ENCODE measurements around the gene SPTBN4. TPM values are rescaled to one million over a fixed set of nuclear protein-coding genes. Genes with fewer than 3 reads are reported as not detected.

Gene SPTBN4
- total RNA-seq, 1 experiment from 2014 or later, result 1.9 TPM

DNA sequence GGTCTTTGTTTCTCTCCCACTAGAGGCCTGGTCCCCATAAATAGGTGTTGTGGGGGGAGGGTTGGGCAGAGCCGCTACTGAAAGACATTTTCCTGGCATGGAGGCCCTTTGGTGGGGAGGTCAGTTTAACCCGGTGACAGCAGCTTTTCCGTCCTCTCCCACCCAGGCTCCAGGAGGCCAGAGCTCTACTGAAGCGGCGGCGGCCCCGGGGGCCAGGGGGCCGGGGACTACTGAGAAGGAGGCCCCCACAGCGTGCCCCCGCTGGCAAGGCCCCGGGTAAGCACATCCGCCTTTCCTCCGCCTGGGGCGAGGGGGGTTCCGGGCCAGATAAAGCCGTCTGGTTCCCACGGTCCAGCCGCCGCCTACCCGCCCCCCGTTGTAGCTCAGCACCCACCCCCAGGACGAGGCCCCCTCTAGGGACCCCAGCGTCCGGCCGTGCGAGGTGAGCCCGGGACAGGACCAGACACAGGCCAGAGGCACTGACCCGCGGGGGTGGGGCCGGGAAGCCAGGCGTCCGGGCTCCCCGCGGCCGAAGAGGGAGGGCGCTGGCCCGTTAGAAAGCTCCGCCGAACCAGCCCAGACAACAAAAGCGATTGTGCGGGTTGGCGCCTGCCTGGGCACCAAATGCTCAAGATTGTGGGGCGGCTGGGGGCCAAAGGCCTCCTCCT is 133.2 kb downstream of the SPTBN4 start:
- DNase-seq (no peak), ATAC-seq (no peak)
- TF ChIP-seq EZH2 (IDR thresholded peaks at IDR 0.05; ENCODE audit: low read length, unreplicated experiment) (no peak), EZH2phosphoT487 (IDR thresholded peaks at IDR 0.05; ENCODE audit: borderline replicate concordance, low read length) (no peak)
- TF ChIP-seq, protein P1, sequence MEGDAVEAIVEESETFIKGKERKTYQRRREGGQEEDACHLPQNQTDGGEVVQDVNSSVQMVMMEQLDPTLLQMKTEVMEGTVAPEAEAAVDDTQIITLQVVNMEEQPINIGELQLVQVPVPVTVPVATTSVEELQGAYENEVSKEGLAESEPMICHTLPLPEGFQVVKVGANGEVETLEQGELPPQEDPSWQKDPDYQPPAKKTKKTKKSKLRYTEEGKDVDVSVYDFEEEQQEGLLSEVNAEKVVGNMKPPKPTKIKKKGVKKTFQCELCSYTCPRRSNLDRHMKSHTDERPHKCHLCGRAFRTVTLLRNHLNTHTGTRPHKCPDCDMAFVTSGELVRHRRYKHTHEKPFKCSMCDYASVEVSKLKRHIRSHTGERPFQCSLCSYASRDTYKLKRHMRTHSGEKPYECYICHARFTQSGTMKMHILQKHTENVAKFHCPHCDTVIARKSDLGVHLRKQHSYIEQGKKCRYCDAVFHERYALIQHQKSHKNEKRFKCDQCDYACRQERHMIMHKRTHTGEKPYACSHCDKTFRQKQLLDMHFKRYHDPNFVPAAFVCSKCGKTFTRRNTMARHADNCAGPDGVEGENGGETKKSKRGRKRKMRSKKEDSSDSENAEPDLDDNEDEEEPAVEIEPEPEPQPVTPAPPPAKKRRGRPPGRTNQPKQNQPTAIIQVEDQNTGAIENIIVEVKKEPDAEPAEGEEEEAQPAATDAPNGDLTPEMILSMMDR (conservative IDR thresholded peaks at IDR 0.05; ENCODE audit: low read depth, low read length), result no peak
- BruUV-seq (replicated peaks), result no TSS peak
- POLR2A ChIA-PET (ENCODE audit: unreplicated experiment), result interaction anchor here (0.6 kb wide), 1 partner anchor 150 kb away, joined by 5 read pairs; no protein-coding TSS in a partner anchor
- Histone ChIP-seq H3K4me2 (ENCODE audit: low read length) (peak overlapping the region; percentile 93; the same call in 1 of the 2 replicates), H3K9ac (ENCODE audit: low read length) (no peak overlapping the region), H3K4me1 (ENCODE audit: insufficient read depth, low read length) (peaks cover 40% of the 10 kb centered on the region), H3K9me3 (ENCODE audit: low read length) (no peaks in the 10 kb centered on the region), H3K4me3 (ENCODE audit: low read length) (no peak overlapping the region), H3K9me2 (replicated peaks; ENCODE audit: low read length) (no peaks in the 10 kb centered on the region), H4K20me1 (ENCODE audit: low read length) (no peaks in the 10 kb centered on the region), H3K79me2 (ENCODE audit: low read length) (no peaks in the 10 kb centered on the region), H3K27me3 (ENCODE audit: low read length) (no peaks in the 10 kb centered on the region), H3K36me3 (ENCODE audit: low read depth, low read length) (peaks cover 2% of the 10 kb centered on the region; the same call in 1 of the 2 replicates), H3F3A (ENCODE audit: low read length, unreplicated experiment) (no peaks in the 10 kb centered on the region), H3K27ac (ENCODE audit: low read length) (no peak overlapping the region), H2AFZ (ENCODE audit: low read length) (no peak overlapping the region)
- intact Hi-C loops (cut with micrococcal nuclease), result loop anchor here (2.0 kb wide), 1 partner anchor 135 kb away; the partner anchor contains the start of gene BLVRB
- CTCF ChIA-PET, result interaction anchor here (1.1 kb wide), 1 partner anchor 136 kb away, joined by 4 read pairs; no protein-coding TSS in a partner anchor

DNA sequence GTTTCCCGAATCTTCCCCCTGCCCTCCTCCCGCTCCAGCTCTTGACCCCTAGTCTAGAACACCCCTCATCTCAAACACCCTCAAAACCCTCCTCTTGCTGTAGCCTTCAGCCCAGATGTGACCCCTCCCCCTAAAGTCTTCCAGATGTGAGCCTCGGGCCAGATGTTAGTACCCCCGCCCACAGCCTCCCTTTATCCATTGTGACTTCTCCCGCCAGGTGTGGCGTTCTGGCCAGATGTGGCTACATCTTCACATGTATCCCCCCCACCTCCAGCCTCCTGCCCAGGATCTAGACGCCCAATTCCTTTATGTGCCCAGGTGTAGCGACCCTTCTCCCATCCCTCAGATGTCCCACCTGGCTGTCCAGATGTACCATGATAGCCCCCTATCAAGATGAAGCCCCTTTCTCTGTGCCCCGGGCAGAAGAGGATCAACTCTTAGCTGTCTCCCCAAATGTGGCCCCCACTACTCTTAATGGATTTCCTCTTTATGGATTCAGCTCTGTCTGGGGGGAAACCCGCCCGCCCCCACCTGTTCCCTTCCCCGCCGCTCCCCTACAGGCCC is 133.9 kb downstream of the SPTBN4 start:
- DNase-seq, result no peak
- Histone ChIP-seq H3K79me2 (ENCODE audit: low read length) (no peaks in the 10 kb centered on the region), H3F3A (ENCODE audit: low read length, unreplicated experiment) (no peaks in the 10 kb centered on the region), H3K9me2 (replicated peaks; ENCODE audit: low read length) (no peaks in the 10 kb centered on the region), H3K36me3 (ENCODE audit: low read depth, low read length) (peaks cover 2% of the 10 kb centered on the region; the same call in 1 of the 2 replicates), H3K9ac (ENCODE audit: low read length) (no peak overlapping the region), H4K20me1 (ENCODE audit: low read length) (no peaks in the 10 kb centered on the region), H3K4me3 (ENCODE audit: low read length) (peak overlapping the region; percentile 30; the same call in 1 of the 2 replicates), H3K9me3 (ENCODE audit: low read length) (no peaks in the 10 kb centered on the region), H3K4me2 (ENCODE audit: low read length) (0 out of 2 replicates have a peak overlapping the region, but pooled peaks have one; percentile 28), H2AFZ (ENCODE audit: low read length) (no peak overlapping the region), H3K27me3 (ENCODE audit: low read length) (no peaks in the 10 kb centered on the region), H3K27ac (ENCODE audit: low read length) (no peak overlapping the region), H3K4me1 (ENCODE audit: insufficient read depth, low read length) (peaks cover 42% of the 10 kb centered on the region)
- ChIA-PET CTCF (interaction anchor here (1.1 kb wide), 1 partner anchor 137 kb away, joined by 4 read pairs; no protein-coding TSS in a partner anchor), POLR2A (ENCODE audit: unreplicated experiment) (no interaction called here)
- intact Hi-C loops (cut with micrococcal nuclease), result no loop called here
- no peak for TF ChIP-seq EZH2phosphoT487 (IDR thresholded peaks at IDR 0.05; ENCODE audit: borderline replicate concordance, low read length)
- no peak for TF ChIP-seq EZH2 (IDR thresholded peaks at IDR 0.05; ENCODE audit: low read length, unreplicated experiment)
- TF ChIP-seq, protein P1 (conservative IDR thresholded peaks at IDR 0.05; ENCODE audit: low read depth, low read length), result no peak
- BruUV-seq (replicated peaks), result no TSS peak
- no peak for ATAC-seq
